Measurements from ENCODE around the gene AKT2.

AKT2 gene

GRCh38 chr19:40238775-40239174 is 46.4 kb downstream of the AKT2 start:
- no peaks in the 10 kb centered on the region for H3K4me1 ChIP-seq (ENCODE audit: low read length)

GRCh38 chr19:40237791-40238190 is 47.4 kb downstream of the AKT2 start:
- H4K20me1 ChIP-seq (ENCODE audit: insufficient read depth, low read length): no peaks in the 10 kb centered on the region
- no peak for DNase-seq
- no peaks in the 10 kb centered on the region for H3K27me3 ChIP-seq (replicated peaks; ENCODE audit: insufficient read depth, low read length)
- no peaks in the 10 kb centered on the region for H3K9me2 ChIP-seq (replicated peaks; ENCODE audit: insufficient read depth, low read length)
- H3F3A ChIP-seq (ENCODE audit: insufficient read depth, low read length): no peaks in the 10 kb centered on the region
- H2AFZ ChIP-seq (ENCODE audit: low read length): no peak overlapping the region
- no peak overlapping the region for H3K4me3 ChIP-seq (ENCODE audit: low read length)
- H3K4me1 ChIP-seq (ENCODE audit: low read length): no peaks in the 10 kb centered on the region
- H3K9me3 ChIP-seq (replicated peaks; ENCODE audit: insufficient read depth, low read length): no peaks in the 10 kb centered on the region
- H3K27ac ChIP-seq (ENCODE audit: low read length): no peak overlapping the region
- H3K79me2 ChIP-seq (ENCODE audit: low read length): no peaks in the 10 kb centered on the region
- H3K36me3 ChIP-seq (replicated peaks; ENCODE audit: insufficient read depth, low read length): no peaks in the 10 kb centered on the region
- no peak overlapping the region for H3K9ac ChIP-seq (ENCODE audit: low read length)
- TF ChIP-seq EZH2phosphoT487 (IDR thresholded peaks at IDR 0.05; ENCODE audit: low read length) (no peak), EZH2 (optimal IDR thresholded peaks at IDR 0.05; ENCODE audit: low read depth, low read length) (no peak), CTCF (IDR thresholded peaks at IDR 0.05; ENCODE audit: low read length) (no peak)
- no peak overlapping the region for H3K4me2 ChIP-seq (ENCODE audit: low read depth, low read length)

More at GRCh38 chr19:40238775-40239174, 46.4 kb downstream of the AKT2 start:
- Histone ChIP-seq H3F3A (ENCODE audit: insufficient read depth, low read length) (no peaks in the 10 kb centered on the region), H3K27me3 (replicated peaks; ENCODE audit: insufficient read depth, low read length) (no peaks in the 10 kb centered on the region), H3K79me2 (ENCODE audit: low read length) (0 out of 2 replicates have a peak, but pooled peaks cover 4% of the 10 kb centered on the region), H3K4me2 (ENCODE audit: low read depth, low read length) (no peak overlapping the region), H3K36me3 (replicated peaks; ENCODE audit: insufficient read depth, low read length) (no peaks in the 10 kb centered on the region), H3K9me3 (replicated peaks; ENCODE audit: insufficient read depth, low read length) (no peaks in the 10 kb centered on the region), H4K20me1 (ENCODE audit: insufficient read depth, low read length) (no peaks in the 10 kb centered on the region), H3K9ac (ENCODE audit: low read length) (no peak overlapping the region), H3K27ac (ENCODE audit: low read length) (no peak overlapping the region), H3K4me3 (ENCODE audit: low read length) (no peak overlapping the region), H2AFZ (ENCODE audit: low read length) (no peak overlapping the region), H3K9me2 (replicated peaks; ENCODE audit: insufficient read depth, low read length) (no peaks in the 10 kb centered on the region)
- TF ChIP-seq CTCF (IDR thresholded peaks at IDR 0.05; ENCODE audit: low read length) (no peak), EZH2 (optimal IDR thresholded peaks at IDR 0.05; ENCODE audit: low read depth, low read length) (no peak), EZH2phosphoT487 (IDR thresholded peaks at IDR 0.05; ENCODE audit: low read length) (no peak)
- no peak for DNase-seq

GRCh38 chr19:40236366-40236765 is 48.8 kb downstream of the AKT2 start:
- Histone ChIP-seq H3K9me3 (replicated peaks; ENCODE audit: insufficient read depth, low read length) (no peaks in the 10 kb centered on the region), H3K27ac (ENCODE audit: low read length) (no peak overlapping the region), H3K79me2 (ENCODE audit: low read length) (no peaks in the 10 kb centered on the region), H3K4me1 (ENCODE audit: low read length) (no peaks in the 10 kb centered on the region), H3K9ac (ENCODE audit: low read length) (no peak overlapping the region), H3F3A (ENCODE audit: insufficient read depth, low read length) (no peaks in the 10 kb centered on the region), H3K9me2 (replicated peaks; ENCODE audit: insufficient read depth, low read length) (no peaks in the 10 kb centered on the region), H3K4me2 (ENCODE audit: low read depth, low read length) (no peak overlapping the region), H3K36me3 (replicated peaks; ENCODE audit: insufficient read depth, low read length) (no peaks in the 10 kb centered on the region), H3K4me3 (ENCODE audit: low read length) (no peak overlapping the region), H3K27me3 (replicated peaks; ENCODE audit: insufficient read depth, low read length) (no peaks in the 10 kb centered on the region), H4K20me1 (ENCODE audit: insufficient read depth, low read length) (no peaks in the 10 kb centered on the region), H2AFZ (ENCODE audit: low read length) (no peak overlapping the region)
- TF ChIP-seq CTCF (IDR thresholded peaks at IDR 0.05; ENCODE audit: low read length) (no peak), EZH2 (optimal IDR thresholded peaks at IDR 0.05; ENCODE audit: low read depth, low read length) (no peak), EZH2phosphoT487 (IDR thresholded peaks at IDR 0.05; ENCODE audit: low read length) (no peak)
- no peak for DNase-seq

All from MM.1S (cell line).